IMR-90 (cell line): ENCODE measurements around the gene C11orf86. TPM values are rescaled to one million over a fixed set of nuclear protein-coding genes. Genes with fewer than 3 reads are reported as not detected.

Experiments
- ATAC-seq: fragments of 200-7000 bp; cut with Tn5 transposase; 2 replicates; pipeline ENCODE4 v1.9.1; 2020; ENCODE audit warnings: low read depth, mild to moderate bottlenecking, moderate library complexity
- BruUV-seq: library from RNA; stranded (reverse); fragments of 400-500 nt; replicated peaks from 2 replicates; lab custom pipeline; 2021; lab: Mats Ljungman, UMichigan
- CTCF ChIA-PET: fragments of 300-600 bp; formaldehyde crosslinking; extraction: SDS; loops from one replicate; lab custom pipeline; 2021; ENCODE audit warnings: antibody characterized with exemption; lab: Yijun Ruan, JAX
- POLR2A ChIA-PET: fragments of 300-600 bp; sonication (Branson Sonifier 250); formaldehyde crosslinking; loops from one replicate; lab custom pipeline; 2022; ENCODE audit warnings: antibody characterized with exemption; ENCODE audit not compliant: unreplicated experiment; lab: Charles Lee
- DNase-seq: peaks from one replicate; pipeline ENCODE4 v3.0.0; 2013
- H2AFZ ChIP-seq: replicated peaks from 2 replicates; pipeline ENCODE3; 2013; ENCODE audit warnings: low read length, mild to moderate bottlenecking; ENCODE audit not compliant: poor library complexity
- H2AK5ac ChIP-seq: 2 replicates; pipeline ENCODE4 v1.6.1; 2013; ENCODE audit warnings: low read depth, low read length, inconsistent platforms
- H2AK9ac ChIP-seq: replicated peaks from 2 replicates; pipeline ENCODE3; 2013; ENCODE audit warnings: mild to moderate bottlenecking, low read depth, low read length, moderate library complexity; ENCODE audit not compliant: poor library complexity
- H2BK120ac ChIP-seq: 2 replicates; pipeline ENCODE4 v1.6.1; 2013; ENCODE audit warnings: low read depth, low read length, inconsistent platforms
- H2BK15ac ChIP-seq: 3 replicates; pipeline ENCODE4 v1.6.1; 2013; ENCODE audit warnings: low read depth, low read length, inconsistent platforms
- H2BK20ac ChIP-seq: 2 replicates; pipeline ENCODE4 v1.6.1; 2013; ENCODE audit warnings: low read depth, mild to moderate bottlenecking, inconsistent platforms, low read length, moderate library complexity
- H2BK5ac ChIP-seq: 2 replicates; pipeline ENCODE4 v1.6.1; 2013; ENCODE audit warnings: mild to moderate bottlenecking, low read depth, low read length, inconsistent platforms; ENCODE audit not compliant: poor library complexity, severe bottlenecking
- H3K14ac ChIP-seq: replicated peaks from 2 replicates; pipeline ENCODE4 v1.6.1; 2013; ENCODE audit warnings: low read depth, low read length, inconsistent platforms
- H3K18ac ChIP-seq: 2 replicates; pipeline ENCODE4 v1.6.1; 2013; ENCODE audit warnings: low read depth, low read length, control low read depth
- H3K23ac ChIP-seq: 2 replicates; pipeline ENCODE4 v1.6.1; 2013; ENCODE audit warnings: low read depth, low read length, inconsistent platforms
- H3K27ac ChIP-seq: 2 replicates; pipeline ENCODE4 v1.5.1; 2013; ENCODE audit warnings: mild to moderate bottlenecking, control low read depth, low read length; ENCODE audit not compliant: insufficient read depth
- H3K27me3 ChIP-seq: 2 replicates; pipeline ENCODE4 v1.6.1; 2013; ENCODE audit warnings: low read length; ENCODE audit not compliant: control insufficient read depth, insufficient read depth
- H3K36me3 ChIP-seq: 2 replicates; pipeline ENCODE4 v1.6.1; 2013; ENCODE audit warnings: low read length, mixed read lengths; ENCODE audit not compliant: control insufficient read depth, insufficient read depth
- H3K4ac ChIP-seq: 2 replicates; pipeline ENCODE4 v1.6.1; 2013; ENCODE audit warnings: low read depth, low read length, inconsistent platforms
- H3K4me1 ChIP-seq: 2 replicates; pipeline ENCODE4 v1.6.1; 2013; ENCODE audit warnings: low read length, mixed read lengths; ENCODE audit not compliant: control insufficient read depth, insufficient read depth
- H3K4me2 ChIP-seq: 2 replicates; pipeline ENCODE4 v1.6.1; 2013; ENCODE audit warnings: low read depth, mild to moderate bottlenecking, control low read depth, low read length, moderate library complexity
- H3K4me3 ChIP-seq: 2 replicates; pipeline ENCODE4 v1.5.1; 2013; ENCODE audit warnings: low read depth, mild to moderate bottlenecking, control low read depth, low read length, moderate library complexity; ENCODE audit not compliant: insufficient read depth
- H3K56ac ChIP-seq: 2 replicates; pipeline ENCODE4 v1.6.1; 2013; ENCODE audit warnings: low read length, inconsistent platforms; ENCODE audit not compliant: insufficient read depth; ENCODE audit errors: extremely low read depth
- H3K79me1 ChIP-seq, 2 experiments: 2 replicates each; pipeline ENCODE4 v1.6.1; 2013; ENCODE audit warnings: low read length in 2 of 2, inconsistent platforms in 1 of 2, low read depth in 1 of 2
- H3K9ac ChIP-seq: 2 replicates; pipeline ENCODE4 v1.6.1; 2013; ENCODE audit warnings: low read depth, low read length, control low read depth
- H3K9me1 ChIP-seq: 2 replicates; pipeline ENCODE4 v1.6.1; 2013; ENCODE audit warnings: low read length, inconsistent platforms; ENCODE audit not compliant: insufficient read depth
- H3K9me3 ChIP-seq: 2 replicates; pipeline ENCODE4 v1.6.1; 2013; ENCODE audit warnings: low read length; ENCODE audit not compliant: control insufficient read depth, insufficient read depth
- H4K20me1 ChIP-seq: 2 replicates; pipeline ENCODE4 v1.6.1; 2013; ENCODE audit warnings: low read length, inconsistent platforms; ENCODE audit not compliant: insufficient read depth
- H4K5ac ChIP-seq: 2 replicates; pipeline ENCODE4 v1.6.1; 2013; ENCODE audit warnings: mild to moderate bottlenecking, low read depth, low read length, control low read depth
- H4K8ac ChIP-seq, 2 experiments: 2 replicates each; pipeline ENCODE4 v1.6.1; 2013; ENCODE audit warnings: low read depth in 2 of 2, low read length in 2 of 2, control low read depth in 1 of 2, inconsistent platforms in 1 of 2
- H4K91ac ChIP-seq: 2 replicates; pipeline ENCODE4 v1.6.1; 2013; ENCODE audit warnings: low read depth, low read length, inconsistent platforms; ENCODE audit not compliant: insufficient read depth
- CEBPB ChIP-seq: IDR thresholded peaks from 2 replicates; pipeline ENCODE4 v1.6.1; 2012; ENCODE audit warnings: low read depth, low read length, improper control_type of control experiment
- SMC3 ChIP-seq: fragments of 150-350 bp; IDR thresholded peaks from 2 replicates; pipeline ENCODE4 v1.6.1; 2016; ENCODE audit warnings: low read depth, mild to moderate bottlenecking, antibody characterized with exemption, low read length, moderate library complexity
- WGBS, 2 experiments: methylation state at CpG; one replicate each; pipeline versions ENCODE4 v1.1.5 to v1.1.7; 2013; ENCODE audit warnings: missing lambda C conversion rate in 2 of 2; ENCODE audit not compliant: insufficient read length in 1 of 2; ENCODE audit errors: extremely low coverage in 2 of 2; 5-methylcytosine and 5-hydroxymethylcytosine counted together
- dilution Hi-C: fragments of 300-500 bp; cut with HindIII; formaldehyde crosslinking; loops from one replicate; pipeline ENCODE4 v1.14.3; 2018; ENCODE audit warnings: low sequenced_read_pairs; ENCODE audit not compliant: unreplicated experiment
- in situ Hi-C: fragments of 300-500 bp; cut with MboI; formaldehyde crosslinking; loops from 3 replicates; pipeline ENCODE4 v1.14.3; 2019; ENCODE audit warnings: low sequenced_read_pairs, inconsistent platforms, mixed read lengths
- intact Hi-C: fragments of 100-400 bp; cut with micrococcal nuclease; formaldehyde crosslinking; loops from 2 replicates; pipeline ENCODE4 v1.10.0; 2022
- polyA plus RNA-seq, 3 experiments: library from polyadenylated mRNA; depleted of rRNA; stranded (reverse); fragments of >200 nt; gene quantifications; 2 replicates each; pipeline ENCODE4 v1.2.3, GENCODE V29; 2012; ENCODE audit warnings: low replicate concordance in 1 of 3
- total RNA-seq: library from RNA; depleted of rRNA; stranded (reverse); fragments of >200 nt; gene quantifications from 2 replicates; pipeline ENCODE4 v1.2.3, GENCODE V29; 2012

The C11orf86 gene
- total and polyA plus RNA-seq, 2 of the 4 experiments (the other 2 are of a cell fraction): not detected

GRCh38 chr11:67024966-67025365 lies 49.9 kb downstream of the C11orf86 start:
- in situ Hi-C loops: no loop called here
- DNase-seq (no peak), ATAC-seq (no peak)
- H4K8ac ChIP-seq: no peak overlapping the region
- H3K79me1 ChIP-seq: no peaks in the 10 kb centered on the region
- H2BK20ac ChIP-seq: no peak overlapping the region
- dilution Hi-C loops: no loop called here
- no peaks in the 10 kb centered on the region for H4K20me1 ChIP-seq
- POLR2A ChIA-PET: no interaction called here
- no peak overlapping the region for H3K9ac ChIP-seq
- no peak overlapping the region for H3K56ac ChIP-seq
- H2BK120ac ChIP-seq: no peak overlapping the region
- no peak overlapping the region for H2BK15ac ChIP-seq
- H3K4ac ChIP-seq: no peak overlapping the region
- H3K36me3 ChIP-seq: no peaks in the 10 kb centered on the region
- intact Hi-C loops: no loop called here
- H3K27me3 ChIP-seq: peaks cover 13% of the 10 kb centered on the region
- no peak overlapping the region for H2BK5ac ChIP-seq
- no peak overlapping the region for H3K4me3 ChIP-seq
- H3K9me1 ChIP-seq: no peaks in the 10 kb centered on the region
- H3K23ac ChIP-seq: no peak overlapping the region
- H3K18ac ChIP-seq: no peak overlapping the region
- CTCF ChIA-PET: interaction anchor here (1.1 kb wide), 1 partner anchor 68 kb away, joined by 4 read pairs; no protein-coding TSS in a partner anchor
- no TSS peak for BruUV-seq
- H4K5ac ChIP-seq: no peak overlapping the region
- TF ChIP-seq CEBPB: no peak
- TF ChIP-seq SMC3: no peak
- no peak overlapping the region for H4K91ac ChIP-seq
- H3K9me3 ChIP-seq: no peaks in the 10 kb centered on the region
- H3K4me2 ChIP-seq: no peak overlapping the region
- H3K27ac ChIP-seq: no peak overlapping the region
- no peak overlapping the region for H2AFZ ChIP-seq
- no peak overlapping the region for H2AK9ac ChIP-seq
- WGBS, 2 experiments: 100% methylated on average over 1 of the region's 1 CpG; no CpG with 5 or more reads in 1 of the 2 experiments
- peaks cover 9% of the 10 kb centered on the region; the same call in 1 of the 2 replicates for H3K4me1 ChIP-seq
- H2AK5ac ChIP-seq: no peak overlapping the region
- H3K14ac ChIP-seq: no peak overlapping the region
